GM12865 (cell line): ENCODE measurements around the gene ATF2.

ENCODE experiments used
- DNase-seq: peaks from one replicate; pipeline ENCODE4 v3.0.0; 2010; ENCODE audit warnings: low read depth
- H3K4me3 ChIP-seq: 2 replicates; pipeline ENCODE4 v1.5.1; 2011; ENCODE audit warnings: mild to moderate bottlenecking, low read depth, low read length, control low read depth
- TF ChIP-seq, protein P1 (sequence below): IDR thresholded peaks from 2 replicates; pipeline ENCODE4 v1.5.1; 2011; ENCODE audit warnings: low read length, control low read depth, low read depth, inconsistent platforms; ENCODE audit not compliant: insufficient read depth; ENCODE audit errors: missing control alignments

Gene ATF2

GRCh38 chr2:175066411-175066810, 101.6 kb downstream of the ATF2 start:
- TF ChIP-seq, protein P1, sequence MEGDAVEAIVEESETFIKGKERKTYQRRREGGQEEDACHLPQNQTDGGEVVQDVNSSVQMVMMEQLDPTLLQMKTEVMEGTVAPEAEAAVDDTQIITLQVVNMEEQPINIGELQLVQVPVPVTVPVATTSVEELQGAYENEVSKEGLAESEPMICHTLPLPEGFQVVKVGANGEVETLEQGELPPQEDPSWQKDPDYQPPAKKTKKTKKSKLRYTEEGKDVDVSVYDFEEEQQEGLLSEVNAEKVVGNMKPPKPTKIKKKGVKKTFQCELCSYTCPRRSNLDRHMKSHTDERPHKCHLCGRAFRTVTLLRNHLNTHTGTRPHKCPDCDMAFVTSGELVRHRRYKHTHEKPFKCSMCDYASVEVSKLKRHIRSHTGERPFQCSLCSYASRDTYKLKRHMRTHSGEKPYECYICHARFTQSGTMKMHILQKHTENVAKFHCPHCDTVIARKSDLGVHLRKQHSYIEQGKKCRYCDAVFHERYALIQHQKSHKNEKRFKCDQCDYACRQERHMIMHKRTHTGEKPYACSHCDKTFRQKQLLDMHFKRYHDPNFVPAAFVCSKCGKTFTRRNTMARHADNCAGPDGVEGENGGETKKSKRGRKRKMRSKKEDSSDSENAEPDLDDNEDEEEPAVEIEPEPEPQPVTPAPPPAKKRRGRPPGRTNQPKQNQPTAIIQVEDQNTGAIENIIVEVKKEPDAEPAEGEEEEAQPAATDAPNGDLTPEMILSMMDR: no peak
- H3K4me3 ChIP-seq: no peak overlapping the region
- no peak for DNase-seq

- H3K4me3 ChIP-seq: no peak overlapping the region
- no peak for DNase-seq
- TF ChIP-seq, protein P1: no peak
Measured at GRCh38 chr2:175064797-175065196, 103.2 kb downstream of the ATF2 start.

DNA sequence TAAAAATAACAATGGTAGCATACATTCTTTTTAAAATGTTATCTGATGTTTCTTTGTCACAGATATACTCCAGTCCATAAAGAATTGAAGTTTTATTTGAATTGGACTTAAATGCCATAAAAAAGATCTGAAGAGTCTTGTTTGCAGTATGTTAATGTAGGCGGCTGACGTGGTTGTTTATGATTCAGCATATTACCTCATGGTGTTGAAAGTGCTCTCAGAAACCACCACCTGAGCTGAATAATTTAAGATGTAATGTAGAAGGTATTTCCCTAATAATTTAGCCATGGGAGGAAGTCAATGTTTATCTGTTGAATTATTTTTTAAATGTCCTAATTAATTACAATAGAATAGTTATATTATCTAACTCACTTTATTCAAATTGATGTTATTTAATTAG, 104.3 kb downstream of the ATF2 start:
- DNase-seq: no peak
- TF ChIP-seq, protein P1: no peak
- H3K4me3 ChIP-seq: no peak overlapping the region

DNA sequence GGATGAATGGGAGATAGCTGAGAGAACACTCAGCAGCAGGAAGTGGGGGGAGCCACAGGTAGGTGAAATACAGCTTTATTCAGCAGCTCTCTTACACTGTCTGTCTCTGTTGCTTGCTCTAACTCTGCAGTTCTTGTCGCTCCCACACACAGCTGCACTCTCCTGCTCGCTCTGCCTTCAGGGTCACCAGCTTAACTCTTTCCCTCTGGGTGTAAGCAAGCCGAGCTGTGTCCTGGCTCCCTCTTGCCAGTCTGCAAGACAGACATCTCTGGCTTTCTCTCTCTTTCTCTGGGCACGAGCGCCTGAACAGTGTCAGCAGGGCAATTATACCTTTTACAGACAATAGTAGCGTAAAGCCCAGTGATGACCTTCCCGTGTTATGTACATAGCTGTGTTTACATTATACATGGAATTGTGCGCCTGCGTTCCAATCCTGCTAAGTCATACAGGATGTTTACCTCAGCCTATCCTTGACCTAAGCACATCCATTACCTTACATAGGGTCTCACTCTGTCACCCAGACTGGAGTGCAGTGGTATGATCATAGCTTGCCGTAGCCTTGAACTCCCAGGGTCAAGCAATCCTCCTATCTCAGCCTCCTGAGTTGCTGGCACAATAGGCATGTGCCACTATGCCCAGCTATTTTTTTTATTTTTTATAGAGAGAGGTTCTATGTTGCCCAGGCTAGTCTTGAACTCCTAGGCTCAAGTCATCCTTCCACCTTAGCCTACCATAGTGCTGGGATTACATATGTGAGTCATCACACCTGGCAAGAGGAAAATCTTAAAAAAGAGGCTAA, 105.0 kb downstream of the ATF2 start:
- no peak for DNase-seq
- no peak overlapping the region for H3K4me3 ChIP-seq
- TF ChIP-seq, protein P1: no peak

DNA sequence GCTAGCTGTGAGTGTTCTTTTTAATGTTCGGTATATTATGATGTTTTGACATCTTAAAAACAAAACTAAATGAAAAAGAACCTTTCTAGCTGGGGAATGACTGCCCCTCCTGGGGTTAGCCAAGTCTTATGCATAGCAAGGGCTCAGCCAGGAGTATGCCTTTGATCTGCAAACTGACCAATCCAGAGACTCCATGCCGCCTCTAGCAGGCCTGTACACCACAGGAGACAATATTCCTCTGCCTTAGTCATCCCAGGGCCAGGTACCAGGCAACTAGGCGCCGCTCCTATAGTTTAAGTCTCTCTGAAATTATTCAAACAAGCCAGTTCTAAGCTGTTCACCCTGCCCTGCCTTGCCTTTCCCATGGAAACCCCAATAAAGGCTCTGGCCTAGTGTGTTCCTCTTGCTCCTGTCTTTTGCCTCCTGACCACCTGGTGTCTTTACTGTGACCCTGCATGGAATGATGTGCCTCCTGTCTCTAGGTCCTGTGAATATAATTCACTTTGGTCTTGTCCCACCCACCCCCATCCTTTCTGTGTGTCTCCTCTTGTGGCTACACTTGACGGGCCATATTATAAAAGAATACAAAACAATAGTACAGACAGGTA, 110.8 kb downstream of the ATF2 start:
- TF ChIP-seq, protein P1: no peak
- no peak for DNase-seq
- H3K4me3 ChIP-seq: no peak overlapping the region

- no peak overlapping the region for H3K4me3 ChIP-seq
- DNase-seq: no peak
- TF ChIP-seq, protein P1: no peak
Measured at GRCh38 chr2:175055993-175056392, 112.0 kb downstream of the ATF2 start.
